MCF 10A (cell line): ENCODE data around the gene RRH. TPM values are rescaled to one million over a fixed set of nuclear protein-coding genes. Genes with fewer than 3 reads are reported as not detected.

ENCODE experiments used
- BruUV-seq: library from RNA; stranded (reverse); fragments of 400-500 nt; replicated peaks from 2 replicates; lab custom pipeline; 2021; lab: Mats Ljungman, UMichigan
- CTCF ChIA-PET: fragments of 300-600 bp; sonication (Branson Sonifier 250); formaldehyde crosslinking; extraction: SDS; loops from one replicate; lab custom pipeline; 2021; ENCODE audit warnings: antibody characterized with exemption, inconsistent platforms; lab: Yijun Ruan, JAX
- POLR2A ChIA-PET: fragments of 300-600, 350-650 bp; sonication (Branson Sonifier 250); formaldehyde crosslinking; extraction: SDS; loops from one replicate; lab custom pipeline; 2020; ENCODE audit warnings: antibody characterized with exemption, inconsistent platforms; lab: Yijun Ruan, JAX
- DNase-seq: peaks from one replicate; pipeline ENCODE4 v3.0.0-alpha.2; 2018; ENCODE audit not compliant: unreplicated experiment
- H3K27ac Mint-ChIP-seq: one replicate; pipeline ENCODE4 v1.8.0; 2022; ENCODE audit warnings: mild to moderate bottlenecking, low read depth, mixed read lengths; ENCODE audit not compliant: unreplicated experiment
- H3K27me3 Mint-ChIP-seq: one replicate; pipeline ENCODE4 v1.8.0; 2022; ENCODE audit warnings: mixed read lengths; ENCODE audit not compliant: insufficient read depth, unreplicated experiment
- H3K36me3 Mint-ChIP-seq: one replicate; pipeline ENCODE4 v1.8.0; 2022; ENCODE audit warnings: mild to moderate bottlenecking, moderate library complexity, mixed read lengths; ENCODE audit not compliant: insufficient read depth, unreplicated experiment
- H3K4me1 Mint-ChIP-seq: one replicate; pipeline ENCODE4 v1.8.0; 2022; ENCODE audit warnings: mixed read lengths; ENCODE audit not compliant: insufficient read depth, unreplicated experiment
- H3K4me3 Mint-ChIP-seq: one replicate; pipeline ENCODE4 v1.8.0; 2022; ENCODE audit warnings: mild to moderate bottlenecking, moderate library complexity, mixed read lengths; ENCODE audit not compliant: unreplicated experiment
- H3K9me3 Mint-ChIP-seq: one replicate; pipeline ENCODE4 v1.8.0; 2022; ENCODE audit warnings: mixed read lengths; ENCODE audit not compliant: unreplicated experiment
- CTCF ChIP-seq: fragments of 200-600 bp; IDR thresholded peaks from one replicate; pipeline ENCODE4 v1.8.0; 2022; ENCODE audit warnings: antibody characterized with exemption, mild to moderate bottlenecking; ENCODE audit not compliant: unreplicated experiment
- intact Hi-C: fragments of 100-400 bp; cut with micrococcal nuclease; formaldehyde crosslinking; loops from 2 replicates; pipeline ENCODE4 v1.14.1; 2022
- total RNA-seq: library from RNA; stranded (reverse); gene quantifications from 2 replicates; pipeline ENCODE4 v1.2.3, GENCODE V29; 2022

The RRH gene
- total RNA-seq, 1 experiment from 2014 or later = not detected

GRCh38 chr4:109887071-109887470 is 59.3 kb downstream of the RRH start:
- Mint-ChIP-seq H3K9me3 (no peaks in the 10 kb centered on the region), H3K36me3 (no peaks in the 10 kb centered on the region), H3K27ac (no peak overlapping the region), H3K4me1 (no peaks in the 10 kb centered on the region), H3K27me3 (no peaks in the 10 kb centered on the region), H3K4me3 (no peak overlapping the region)
- ChIA-PET POLR2A (no interaction called here), CTCF (interaction anchor here (0.5 kb wide), 1 partner anchor 1142 kb away, joined by 3 read pairs; no protein-coding TSS in a partner anchor)
- no peak for TF ChIP-seq CTCF
- no TSS peak for BruUV-seq
- intact Hi-C loops = no loop called here
- DNase-seq = no peak

DNA sequence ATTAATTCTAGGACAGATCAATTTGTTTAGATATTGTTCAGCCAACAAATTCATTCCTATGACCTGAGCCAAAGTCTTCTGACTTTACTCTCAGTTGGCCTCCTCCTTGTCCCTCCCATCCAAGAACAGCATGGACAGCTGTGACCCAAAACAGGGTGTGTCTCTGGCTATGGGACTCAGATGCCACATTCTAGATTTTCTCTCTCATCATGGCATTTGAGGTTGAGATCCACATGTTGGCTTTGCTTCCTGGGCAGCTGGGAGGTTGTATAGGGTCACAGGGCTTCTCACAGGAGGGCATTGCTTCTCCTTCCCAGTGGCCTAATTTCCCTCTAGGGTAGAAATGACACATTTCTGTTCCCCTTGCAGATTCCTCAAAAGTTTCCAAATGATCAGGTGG is 62.3 kb downstream of the RRH start:
- no peak for TF ChIP-seq CTCF
- no TSS peak for BruUV-seq
- POLR2A ChIA-PET = no interaction called here
- intact Hi-C loops = no loop called here
- no peak overlapping the region for H3K27ac Mint-ChIP-seq
- DNase-seq = no peak
- CTCF ChIA-PET = no interaction called here
- no peaks in the 10 kb centered on the region for H3K9me3 Mint-ChIP-seq
- no peaks in the 10 kb centered on the region for H3K4me1 Mint-ChIP-seq
- no peak overlapping the region for H3K4me3 Mint-ChIP-seq
- no peaks in the 10 kb centered on the region for H3K36me3 Mint-ChIP-seq
- no peaks in the 10 kb centered on the region for H3K27me3 Mint-ChIP-seq

Other genes starting within 250 kb of the RRH start
- gene CASP6, start 124.5 kb upstream of the RRH start, total RNA-seq = 7.9 and 8.1 TPM in 2 replicates
- gene PLA2G12A, start 97.9 kb upstream of the RRH start, total RNA-seq = 52.4 and 58.0 TPM in 2 replicates
- 0.16 TPM in 1 of 2 replicates, not detected in the other for gene CFI, start 26.0 kb upstream of the RRH start, total RNA-seq
- gene GAR1, start 12.2 kb upstream of the RRH start, total RNA-seq = 21.2 and 28.7 TPM in 2 replicates
- 0.22 and 0.35 TPM in 2 replicates for gene LRIT3, start 20.1 kb downstream of the RRH start, total RNA-seq
- gene EGF, start 84.9 kb downstream of the RRH start, total RNA-seq = 0.12 TPM in 1 of 2 replicates, not detected in the other